ENCODE measurements around the gene PON1. TPM values are rescaled to one million over a fixed set of nuclear protein-coding genes. Genes with fewer than 3 reads are reported as not detected.

The PON1 gene
- polyA plus RNA-seq, 1 donor from 2014 or later: 0.25 TPM

- no peak overlapping the region for H3K4me3 ChIP-seq (ENCODE audit: low read length)
- H3K79me2 ChIP-seq (replicated peaks; ENCODE audit: insufficient read depth, low read length): no peaks in the 10 kb centered on the region
- no peaks in the 10 kb centered on the region for H3K36me3 ChIP-seq (ENCODE audit: insufficient read depth, low read length)
- H3F3A ChIP-seq (ENCODE audit: insufficient read depth, low read length, poor library complexity, severe bottlenecking): no peaks in the 10 kb centered on the region
- no peak overlapping the region for H3K9ac ChIP-seq (ENCODE audit: low read length)
- TF ChIP-seq TAF1 (IDR thresholded peaks at IDR 0.05; ENCODE audit: low read depth) (no peak), RAD21 (conservative IDR thresholded peaks at IDR 0.05) (no peak), POLR2AphosphoS5 (IDR thresholded peaks at IDR 0.05) (no peak), MXI1 (conservative IDR thresholded peaks at IDR 0.05; ENCODE audit: poor library complexity, severe bottlenecking) (no peak), EP300 (conservative IDR thresholded peaks at IDR 0.05; ENCODE audit: poor library complexity, severe bottlenecking) (no peak), EZH2 (IDR thresholded peaks at IDR 0.05; ENCODE audit: borderline replicate concordance, insufficient read depth, low read length, poor library complexity, severe bottlenecking) (no peak), REST (IDR thresholded peaks at IDR 0.05; ENCODE audit: borderline replicate concordance) (no peak), CTCF (IDR thresholded peaks at IDR 0.05; ENCODE audit: poor library complexity, severe bottlenecking) (no peak), SMC3 (conservative IDR thresholded peaks at IDR 0.05; ENCODE audit: poor library complexity) (no peak)
- H3K9me3 ChIP-seq (ENCODE audit: low read length): no peaks in the 10 kb centered on the region
- H3K9me2 ChIP-seq (ENCODE audit: insufficient read depth, low read length): no peaks in the 10 kb centered on the region
- no peak overlapping the region for H3K4me2 ChIP-seq (ENCODE audit: low read length)
- H3K27me3 ChIP-seq (ENCODE audit: insufficient read depth, low read depth, low read length): no peaks in the 10 kb centered on the region
- no peak overlapping the region for H3K27ac ChIP-seq (ENCODE audit: low read length)
- H2AFZ ChIP-seq (ENCODE audit: low read depth, low read length): no peak overlapping the region
- no peaks in the 10 kb centered on the region for H4K20me1 ChIP-seq (ENCODE audit: insufficient read depth)
These were observed 4.8 kb downstream of the PON1 start for GRCh38 chr7:95319570-95319969.

- Histone ChIP-seq H3K4me2 (ENCODE audit: low read length) (no peak overlapping the region), H3K27me3 (ENCODE audit: insufficient read depth, low read depth, low read length) (no peaks in the 10 kb centered on the region), H3F3A (ENCODE audit: insufficient read depth, low read length, poor library complexity, severe bottlenecking) (no peaks in the 10 kb centered on the region), H3K9me3 (ENCODE audit: low read length) (no peaks in the 10 kb centered on the region), H2AFZ (ENCODE audit: low read depth, low read length) (no peak overlapping the region), H3K27ac (ENCODE audit: low read length) (no peak overlapping the region), H3K9me2 (ENCODE audit: insufficient read depth, low read length) (no peaks in the 10 kb centered on the region), H3K4me3 (ENCODE audit: low read length) (no peak overlapping the region), H4K20me1 (ENCODE audit: insufficient read depth) (no peaks in the 10 kb centered on the region), H3K36me3 (ENCODE audit: insufficient read depth, low read length) (no peaks in the 10 kb centered on the region), H3K79me2 (replicated peaks; ENCODE audit: insufficient read depth, low read length) (no peaks in the 10 kb centered on the region), H3K9ac (ENCODE audit: low read length) (no peak overlapping the region)
- TF ChIP-seq REST (IDR thresholded peaks at IDR 0.05; ENCODE audit: borderline replicate concordance) (no peak), SMC3 (conservative IDR thresholded peaks at IDR 0.05; ENCODE audit: poor library complexity) (no peak), TAF1 (IDR thresholded peaks at IDR 0.05; ENCODE audit: low read depth) (no peak), MXI1 (conservative IDR thresholded peaks at IDR 0.05; ENCODE audit: poor library complexity, severe bottlenecking) (no peak), RAD21 (conservative IDR thresholded peaks at IDR 0.05) (no peak), EZH2 (IDR thresholded peaks at IDR 0.05; ENCODE audit: borderline replicate concordance, insufficient read depth, low read length, poor library complexity, severe bottlenecking) (no peak)
These were observed 5.7 kb downstream of the PON1 start for GRCh38 chr7:95318501-95319100.

All from neural cell (in vitro differentiated cells).